DND-41 (cell line): ENCODE data around the gene DGKZ.

Experiments used
- ATAC-seq: fragments of 200-7000 bp; cut with Tn5 transposase; 3 replicates; pipeline ENCODE4 v1.9.1; 2021; ENCODE audit warnings: low read depth; ENCODE audit not compliant: insufficient read depth
- DNase-seq: peaks from one replicate; pipeline ENCODE4 v3.0.0-alpha.2; 2020
- H2AFZ ChIP-seq: 2 replicates; pipeline ENCODE4 v1.6.0; 2012; ENCODE audit warnings: low read depth, low read length
- H3K27ac ChIP-seq: 2 replicates; pipeline ENCODE4 v1.5.1; 2012; ENCODE audit warnings: low read length, inconsistent platforms
- H3K27me3 ChIP-seq: fragments of 200-600 bp; sonication (generic); 2 replicates; pipeline ENCODE4 v1.6.0; 2012; ENCODE audit warnings: low read length, mild to moderate bottlenecking, inconsistent platforms; ENCODE audit not compliant: insufficient read depth, poor library complexity
- H3K36me3 ChIP-seq: 2 replicates; pipeline ENCODE4 v1.5.1; 2012; ENCODE audit warnings: low read length, inconsistent platforms; ENCODE audit not compliant: insufficient read depth
- H3K4me1 ChIP-seq: 2 replicates; pipeline ENCODE4 v1.5.1; 2012; ENCODE audit warnings: mild to moderate bottlenecking, low read length; ENCODE audit not compliant: insufficient read depth
- H3K4me2 ChIP-seq: 2 replicates; pipeline ENCODE4 v1.6.0; 2012; ENCODE audit warnings: mild to moderate bottlenecking, moderate library complexity, low read length, inconsistent platforms; ENCODE audit not compliant: insufficient read depth
- H3K4me3 ChIP-seq, 2 experiments: fragments of 200-600 bp in 1 of 2; shearing (Covaris generic) in 1 of 2; 2 replicates each; pipeline ENCODE4 v1.5.1; 2012 to 2016; ENCODE audit warnings: inconsistent platforms in 2 of 2, low read length in 2 of 2, mild to moderate bottlenecking in 2 of 2, low read depth in 1 of 2, moderate library complexity in 1 of 2
- H3K79me2 ChIP-seq: 2 replicates; pipeline ENCODE4 v1.6.0; 2012; ENCODE audit warnings: low read length, inconsistent platforms; ENCODE audit not compliant: insufficient read depth
- H3K9ac ChIP-seq: 2 replicates; pipeline ENCODE4 v1.6.0; 2012; ENCODE audit warnings: low read depth, mild to moderate bottlenecking, inconsistent platforms, low read length, moderate library complexity
- H3K9me3 ChIP-seq: 2 replicates; pipeline ENCODE4 v1.5.1; 2012; ENCODE audit warnings: low read length, moderate library complexity, mild to moderate bottlenecking, inconsistent platforms; ENCODE audit not compliant: insufficient read depth, severe bottlenecking
- H4K20me1 ChIP-seq: 2 replicates; pipeline ENCODE4 v1.6.0; 2012; ENCODE audit warnings: low read length; ENCODE audit not compliant: insufficient read depth
- EZH2 ChIP-seq: IDR thresholded peaks from 3 replicates; pipeline ENCODE4 v1.6.1; 2012; ENCODE audit warnings: borderline replicate concordance, low read depth, mild to moderate bottlenecking, moderate library complexity, low read length, inconsistent platforms; ENCODE audit not compliant: severe bottlenecking
- TF ChIP-seq, protein P1 (sequence below): IDR thresholded peaks from 2 replicates; pipeline ENCODE4 v1.5.1; 2012; ENCODE audit warnings: borderline replicate concordance, low read length, moderate library complexity, mild to moderate bottlenecking; ENCODE audit not compliant: poor library complexity, severe bottlenecking; ENCODE audit errors: extremely low read depth

DGKZ gene

DNA sequence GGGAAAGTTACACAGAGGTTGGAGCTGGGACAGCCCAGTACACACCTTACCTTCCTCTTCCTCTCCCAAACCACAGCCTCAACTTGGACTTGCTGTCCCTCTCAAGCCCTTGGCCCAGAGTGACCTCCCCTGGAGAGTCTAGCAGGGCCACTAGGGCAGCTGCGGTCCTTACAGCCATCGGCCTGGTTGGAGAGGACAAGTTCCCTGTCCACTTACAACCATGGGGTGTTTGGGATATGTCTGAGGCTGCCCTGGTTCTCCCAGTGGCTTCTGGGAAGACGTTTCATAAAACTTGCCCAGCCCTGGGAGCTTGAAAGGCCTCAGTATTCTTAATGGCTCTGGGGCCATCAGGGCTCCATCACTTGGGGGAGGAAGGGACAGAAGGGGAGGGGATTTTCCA is 13.1 kb upstream of the DGKZ start:
- Histone ChIP-seq H3K27ac (no peak overlapping the region), H3K9me3 (no peaks in the 10 kb centered on the region), H2AFZ (no peak overlapping the region), H3K36me3 (no peaks in the 10 kb centered on the region), H4K20me1 (peaks cover 33% of the 10 kb centered on the region), H3K79me2 (no peaks in the 10 kb centered on the region), H3K4me1 (peaks cover 47% of the 10 kb centered on the region), H3K27me3 (peaks cover 44% of the 10 kb centered on the region), H3K9ac (no peak overlapping the region), H3K4me2 (no peak overlapping the region), H3K4me3 (no peak overlapping the region)
- ATAC-seq (no peak), DNase-seq (no peak)
- no peak for TF ChIP-seq EZH2
- TF ChIP-seq, protein P1, sequence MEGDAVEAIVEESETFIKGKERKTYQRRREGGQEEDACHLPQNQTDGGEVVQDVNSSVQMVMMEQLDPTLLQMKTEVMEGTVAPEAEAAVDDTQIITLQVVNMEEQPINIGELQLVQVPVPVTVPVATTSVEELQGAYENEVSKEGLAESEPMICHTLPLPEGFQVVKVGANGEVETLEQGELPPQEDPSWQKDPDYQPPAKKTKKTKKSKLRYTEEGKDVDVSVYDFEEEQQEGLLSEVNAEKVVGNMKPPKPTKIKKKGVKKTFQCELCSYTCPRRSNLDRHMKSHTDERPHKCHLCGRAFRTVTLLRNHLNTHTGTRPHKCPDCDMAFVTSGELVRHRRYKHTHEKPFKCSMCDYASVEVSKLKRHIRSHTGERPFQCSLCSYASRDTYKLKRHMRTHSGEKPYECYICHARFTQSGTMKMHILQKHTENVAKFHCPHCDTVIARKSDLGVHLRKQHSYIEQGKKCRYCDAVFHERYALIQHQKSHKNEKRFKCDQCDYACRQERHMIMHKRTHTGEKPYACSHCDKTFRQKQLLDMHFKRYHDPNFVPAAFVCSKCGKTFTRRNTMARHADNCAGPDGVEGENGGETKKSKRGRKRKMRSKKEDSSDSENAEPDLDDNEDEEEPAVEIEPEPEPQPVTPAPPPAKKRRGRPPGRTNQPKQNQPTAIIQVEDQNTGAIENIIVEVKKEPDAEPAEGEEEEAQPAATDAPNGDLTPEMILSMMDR, result no peak

DNA sequence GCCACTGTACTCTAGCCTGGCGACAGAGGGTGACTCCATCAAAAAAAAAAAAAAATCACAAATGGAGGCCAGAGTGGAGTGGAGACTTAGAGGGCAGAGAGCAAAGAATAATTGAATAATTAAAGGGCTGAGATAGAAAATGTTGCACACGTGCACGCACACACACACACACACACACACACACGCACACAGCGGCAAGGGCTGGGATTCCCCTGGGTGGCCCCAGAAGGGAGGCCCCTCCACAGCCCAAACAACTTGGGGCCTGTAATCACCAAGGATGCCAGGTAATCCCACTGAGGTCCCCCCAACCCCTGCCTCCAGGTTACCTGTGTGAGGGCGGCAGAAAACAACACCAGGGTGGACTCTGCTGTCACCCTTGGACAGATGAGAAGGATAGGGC is 12.0 kb upstream of the DGKZ start:
- peaks cover 37% of the 10 kb centered on the region for H3K4me1 ChIP-seq
- H3K9me3 ChIP-seq, result no peaks in the 10 kb centered on the region
- H2AFZ ChIP-seq, result no peak overlapping the region
- H3K4me3 ChIP-seq, result no peak overlapping the region
- H3K27me3 ChIP-seq, result peaks cover 38% of the 10 kb centered on the region
- H3K4me2 ChIP-seq, result no peak overlapping the region
- no peaks in the 10 kb centered on the region for H3K79me2 ChIP-seq
- TF ChIP-seq, protein P1, result no peak
- TF ChIP-seq EZH2, result no peak
- no peaks in the 10 kb centered on the region for H3K36me3 ChIP-seq
- ATAC-seq (no peak), DNase-seq (no peak)
- H3K9ac ChIP-seq, result no peak overlapping the region
- peaks cover 25% of the 10 kb centered on the region for H4K20me1 ChIP-seq
- no peak overlapping the region for H3K27ac ChIP-seq

DNA sequence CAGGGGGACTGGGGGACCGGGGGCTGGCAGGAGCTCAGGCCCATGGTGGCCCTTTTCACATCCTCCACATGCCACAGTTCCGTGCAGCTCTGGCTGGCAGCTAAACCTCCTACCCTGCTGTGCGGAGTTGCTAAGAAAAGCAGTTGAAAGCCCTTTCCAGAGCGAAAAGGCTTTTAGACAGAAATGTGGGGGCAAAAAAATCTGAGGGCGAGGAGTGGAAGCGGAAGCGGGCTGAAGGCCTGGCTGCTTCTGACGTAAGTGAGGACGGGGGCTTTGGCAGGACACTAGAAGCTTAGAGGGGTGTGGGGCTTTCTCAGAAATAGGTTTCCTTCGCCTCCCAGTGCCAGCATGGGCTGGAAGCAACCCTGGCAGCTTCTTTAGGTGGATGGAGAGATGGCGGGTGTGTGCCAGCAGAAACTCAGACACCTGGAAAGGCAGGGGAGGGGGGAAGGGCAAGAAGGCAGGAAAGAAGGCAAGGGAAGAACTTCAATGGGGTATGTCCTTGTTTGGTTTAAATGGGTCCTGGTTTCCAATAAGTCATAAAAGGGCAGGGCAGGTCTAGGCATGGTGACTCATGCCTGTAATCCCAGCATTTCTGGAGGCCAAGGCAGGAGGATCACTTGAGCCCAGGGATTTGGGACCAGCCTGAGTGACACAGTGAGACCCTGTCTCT is 11.2 kb upstream of the DGKZ start:
- H4K20me1 ChIP-seq, result peaks cover 20% of the 10 kb centered on the region
- no peaks in the 10 kb centered on the region for H3K36me3 ChIP-seq
- H3K4me3 ChIP-seq, result no peak overlapping the region
- no peak overlapping the region for H3K9ac ChIP-seq
- no peaks in the 10 kb centered on the region for H3K9me3 ChIP-seq
- peaks cover 38% of the 10 kb centered on the region for H3K27me3 ChIP-seq
- H3K4me1 ChIP-seq, result peaks cover 31% of the 10 kb centered on the region
- H3K4me2 ChIP-seq, result no peak overlapping the region
- no peak overlapping the region for H2AFZ ChIP-seq
- no peak overlapping the region for H3K27ac ChIP-seq
- ATAC-seq, result no peak
- H3K79me2 ChIP-seq, result no peaks in the 10 kb centered on the region
- no peak for DNase-seq
- TF ChIP-seq EZH2, result no peak
- TF ChIP-seq, protein P1, result no peak
